ENCODE measurements around the gene HM13. TPM values are rescaled to one million over a fixed set of nuclear protein-coding genes. Genes with fewer than 3 reads are reported as not detected.

HM13 gene
- total RNA-seq, 2 donors from 2014 or later = 107 to 179 TPM

- Histone ChIP-seq H3K9ac (ENCODE audit: low read depth in 2 of 2, low read length in 2 of 2) (no peak overlapping the region), H3K27ac (no peak overlapping the region), H3K27me3 (no peaks in the 10 kb centered on the region), H3K9me3 (no peaks in the 10 kb centered on the region), H3K4me1 (no peaks in the 10 kb centered on the region), H3K36me3 (peaks cover 3% of the 10 kb centered on the region), H3K4me3 (no peak overlapping the region)
- DNase-seq = no peak
- intact Hi-C loops (cut with DNase I) = no loop called here
- no peak for TF ChIP-seq CTCF (IDR thresholded peaks at IDR 0.05)
These were observed 41.0 kb downstream of the HM13 start for GRCh38 chr20:31555203-31555775.

GRCh38 chr20:31559704-31560093 lies 45.5 kb downstream of the HM13 start:
- Histone ChIP-seq H3K27ac (no peak overlapping the region), H3K27me3 (no peaks in the 10 kb centered on the region), H3K9ac (ENCODE audit: low read depth in 2 of 2, low read length in 2 of 2) (no peak overlapping the region), H3K4me3 (no peak overlapping the region), H3K36me3 (peaks cover 17% of the 10 kb centered on the region), H3K4me1 (no peaks in the 10 kb centered on the region), H3K9me3 (no peaks in the 10 kb centered on the region)
- intact Hi-C loops (cut with DNase I) = loop anchor here (10.0 kb wide), 1 partner anchor 165 kb away; the partner anchor contains the start of gene BCL2L1
- TF ChIP-seq CTCF (IDR thresholded peaks at IDR 0.05) = no peak
- no peak for DNase-seq

- H3K9me3 ChIP-seq = no peaks in the 10 kb centered on the region
- H3K9ac ChIP-seq (ENCODE audit: low read depth in 2 of 2, low read length in 2 of 2) = no peak overlapping the region
- H3K36me3 ChIP-seq = peaks cover 17% of the 10 kb centered on the region
- H3K4me3 ChIP-seq = no peak overlapping the region
- H3K27ac ChIP-seq = peak overlapping the region; percentile 49
- no peaks in the 10 kb centered on the region for H3K4me1 ChIP-seq
- H3K27me3 ChIP-seq = no peaks in the 10 kb centered on the region
- peak; percentile 74 for DNase-seq
- intact Hi-C loops (cut with DNase I) = loop anchor here (10.0 kb wide), 1 partner anchor 165 kb away; the partner anchor contains the start of gene BCL2L1
- TF ChIP-seq CTCF (IDR thresholded peaks at IDR 0.05) = peak; percentile 86
These were observed 46.0 kb downstream of the HM13 start for GRCh38 chr20:31560094-31560745.

GRCh38 chr20:31560746-31561598 lies 46.7 kb downstream of the HM13 start:
- peak overlapping the region; percentile 49 for H3K27ac ChIP-seq
- no peak for TF ChIP-seq CTCF (IDR thresholded peaks at IDR 0.05)
- H3K36me3 ChIP-seq = peaks cover 17% of the 10 kb centered on the region
- H3K9me3 ChIP-seq = no peaks in the 10 kb centered on the region
- no peak overlapping the region for H3K9ac ChIP-seq (ENCODE audit: low read depth in 2 of 2, low read length in 2 of 2)
- no peak overlapping the region for H3K4me3 ChIP-seq
- DNase-seq = no peak
- H3K4me1 ChIP-seq = no peaks in the 10 kb centered on the region
- H3K27me3 ChIP-seq = no peaks in the 10 kb centered on the region
- intact Hi-C loops (cut with DNase I) = loop anchor here (10.0 kb wide), 1 partner anchor 164 kb away; the partner anchor contains the start of gene BCL2L1

- Histone ChIP-seq H3K9ac (ENCODE audit: low read depth in 2 of 2, low read length in 2 of 2) (no peak overlapping the region), H3K27me3 (no peaks in the 10 kb centered on the region), H3K4me1 (no peaks in the 10 kb centered on the region), H3K36me3 (peaks cover 17% of the 10 kb centered on the region), H3K4me3 (no peak overlapping the region), H3K27ac (no peak overlapping the region), H3K9me3 (no peaks in the 10 kb centered on the region)
- intact Hi-C loops (cut with DNase I) = loop anchor here (2.0 to 10.0 kb wide), 2 partner anchors 51 to 163 kb away; partner anchors contain the start of gene BCL2L1
- no peak for DNase-seq
- TF ChIP-seq CTCF (IDR thresholded peaks at IDR 0.05) = no peak
These were observed 48.0 kb downstream of the HM13 start for GRCh38 chr20:31562241-31562640.

Measured in colonic mucosa (tissue), 4 donors.